Measurements from ENCODE around the gene ABCD1. TPM values are rescaled to one million over a fixed set of nuclear protein-coding genes. Genes with fewer than 3 reads are reported as not detected.

The ABCD1 gene
- total RNA-seq, 1 experiment from 2014 or later, result 86.6 TPM

- peak; percentile 35; the same call in 1 of the 2 replicates for ATAC-seq
- intact Hi-C loops (cut with micrococcal nuclease; ENCODE audit: unreplicated experiment), result no loop called here
- TF ChIP-seq SIN3A (IDR thresholded peaks at IDR 0.05; ENCODE audit: borderline replicate concordance, insufficient read depth, low read depth, low read length), result no peak
- TF ChIP-seq, protein P1, sequence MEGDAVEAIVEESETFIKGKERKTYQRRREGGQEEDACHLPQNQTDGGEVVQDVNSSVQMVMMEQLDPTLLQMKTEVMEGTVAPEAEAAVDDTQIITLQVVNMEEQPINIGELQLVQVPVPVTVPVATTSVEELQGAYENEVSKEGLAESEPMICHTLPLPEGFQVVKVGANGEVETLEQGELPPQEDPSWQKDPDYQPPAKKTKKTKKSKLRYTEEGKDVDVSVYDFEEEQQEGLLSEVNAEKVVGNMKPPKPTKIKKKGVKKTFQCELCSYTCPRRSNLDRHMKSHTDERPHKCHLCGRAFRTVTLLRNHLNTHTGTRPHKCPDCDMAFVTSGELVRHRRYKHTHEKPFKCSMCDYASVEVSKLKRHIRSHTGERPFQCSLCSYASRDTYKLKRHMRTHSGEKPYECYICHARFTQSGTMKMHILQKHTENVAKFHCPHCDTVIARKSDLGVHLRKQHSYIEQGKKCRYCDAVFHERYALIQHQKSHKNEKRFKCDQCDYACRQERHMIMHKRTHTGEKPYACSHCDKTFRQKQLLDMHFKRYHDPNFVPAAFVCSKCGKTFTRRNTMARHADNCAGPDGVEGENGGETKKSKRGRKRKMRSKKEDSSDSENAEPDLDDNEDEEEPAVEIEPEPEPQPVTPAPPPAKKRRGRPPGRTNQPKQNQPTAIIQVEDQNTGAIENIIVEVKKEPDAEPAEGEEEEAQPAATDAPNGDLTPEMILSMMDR (IDR thresholded peaks at IDR 0.05), result no peak
- no peak for TF ChIP-seq POLR2AphosphoS5 (IDR thresholded peaks at IDR 0.05; ENCODE audit: low read depth, low read length)
- TF ChIP-seq, protein P2, sequence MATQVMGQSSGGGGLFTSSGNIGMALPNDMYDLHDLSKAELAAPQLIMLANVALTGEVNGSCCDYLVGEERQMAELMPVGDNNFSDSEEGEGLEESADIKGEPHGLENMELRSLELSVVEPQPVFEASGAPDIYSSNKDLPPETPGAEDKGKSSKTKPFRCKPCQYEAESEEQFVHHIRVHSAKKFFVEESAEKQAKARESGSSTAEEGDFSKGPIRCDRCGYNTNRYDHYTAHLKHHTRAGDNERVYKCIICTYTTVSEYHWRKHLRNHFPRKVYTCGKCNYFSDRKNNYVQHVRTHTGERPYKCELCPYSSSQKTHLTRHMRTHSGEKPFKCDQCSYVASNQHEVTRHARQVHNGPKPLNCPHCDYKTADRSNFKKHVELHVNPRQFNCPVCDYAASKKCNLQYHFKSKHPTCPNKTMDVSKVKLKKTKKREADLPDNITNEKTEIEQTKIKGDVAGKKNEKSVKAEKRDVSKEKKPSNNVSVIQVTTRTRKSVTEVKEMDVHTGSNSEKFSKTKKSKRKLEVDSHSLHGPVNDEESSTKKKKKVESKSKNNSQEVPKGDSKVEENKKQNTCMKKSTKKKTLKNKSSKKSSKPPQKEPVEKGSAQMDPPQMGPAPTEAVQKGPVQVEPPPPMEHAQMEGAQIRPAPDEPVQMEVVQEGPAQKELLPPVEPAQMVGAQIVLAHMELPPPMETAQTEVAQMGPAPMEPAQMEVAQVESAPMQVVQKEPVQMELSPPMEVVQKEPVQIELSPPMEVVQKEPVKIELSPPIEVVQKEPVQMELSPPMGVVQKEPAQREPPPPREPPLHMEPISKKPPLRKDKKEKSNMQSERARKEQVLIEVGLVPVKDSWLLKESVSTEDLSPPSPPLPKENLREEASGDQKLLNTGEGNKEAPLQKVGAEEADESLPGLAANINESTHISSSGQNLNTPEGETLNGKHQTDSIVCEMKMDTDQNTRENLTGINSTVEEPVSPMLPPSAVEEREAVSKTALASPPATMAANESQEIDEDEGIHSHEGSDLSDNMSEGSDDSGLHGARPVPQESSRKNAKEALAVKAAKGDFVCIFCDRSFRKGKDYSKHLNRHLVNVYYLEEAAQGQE (IDR thresholded peaks at IDR 0.05; ENCODE audit: insufficient read depth in 1 of 2, low read depth in 2 of 2, low read length in 1 of 2), result no peak
- no peak for TF ChIP-seq TCF7L2 (IDR thresholded peaks at IDR 0.05; ENCODE audit: low read depth, low read length)
- Histone ChIP-seq H3K4me1 (ENCODE audit: control insufficient read depth, insufficient read depth, low read length) (no peaks in the 10 kb centered on the region), H3K9me3 (ENCODE audit: control insufficient read depth, insufficient read depth, low read depth, low read length) (no peaks in the 10 kb centered on the region), H3K27ac (ENCODE audit: low read length) (no peak overlapping the region), H3K27me3 (ENCODE audit: control insufficient read depth, insufficient read depth, low read length) (no peaks in the 10 kb centered on the region), H3K4me3 (ENCODE audit: low read depth in 2 of 2, low read length in 2 of 2) (no peak overlapping the region), H3K36me3 (ENCODE audit: control insufficient read depth, insufficient read depth, low read length) (no peaks in the 10 kb centered on the region)
- CTCF ChIA-PET, result no interaction called here
- BruUV-seq (replicated peaks), result no TSS peak
- in situ Hi-C loops (cut with HindIII; ENCODE audit: low pct_unique_long_range_greater_than_20kb, low sequenced_read_pairs), result no loop called here
- no peak for DNase-seq (ENCODE audit: low read depth, low spot score)
- POLR2A ChIA-PET, result no interaction called here
Measured at GRCh38 chrX:153739754-153740486, 15.3 kb downstream of the ABCD1 start.

DNA sequence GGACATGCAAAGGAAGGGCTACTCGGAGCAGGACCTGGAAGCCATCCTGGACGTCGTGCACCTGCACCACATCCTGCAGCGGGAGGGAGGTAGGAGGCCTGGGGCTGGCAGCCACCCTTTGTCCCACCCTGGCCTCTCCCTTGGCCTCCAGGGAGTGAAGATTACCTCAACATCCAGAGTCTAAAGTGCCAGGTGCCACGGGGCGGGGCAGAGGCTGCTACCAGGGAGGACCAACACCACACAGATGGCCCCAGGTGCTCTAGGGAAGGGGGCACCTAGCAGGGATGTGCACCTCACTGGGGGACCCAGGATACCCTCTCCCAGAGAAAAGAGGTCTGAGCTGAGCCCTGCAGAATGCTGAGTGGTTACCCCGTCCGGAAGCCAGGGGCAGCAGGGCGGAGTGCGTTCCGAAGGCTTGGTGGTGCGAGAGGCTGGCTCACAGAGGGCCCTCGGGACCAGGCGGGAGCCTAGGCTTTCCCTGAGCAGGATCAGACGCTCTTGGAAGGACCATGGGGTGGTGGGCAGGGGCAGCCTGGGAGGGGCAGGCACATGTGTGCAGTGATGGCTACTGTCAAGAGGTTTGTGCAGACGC, 16.1 kb downstream of the ABCD1 start:
- DNase-seq (ENCODE audit: low read depth, low spot score) (no peak), ATAC-seq (no peak)
- Histone ChIP-seq H3K27me3 (ENCODE audit: control insufficient read depth, insufficient read depth, low read length) (no peaks in the 10 kb centered on the region), H3K36me3 (ENCODE audit: control insufficient read depth, insufficient read depth, low read length) (no peaks in the 10 kb centered on the region), H3K27ac (ENCODE audit: low read length) (no peak overlapping the region), H3K4me1 (ENCODE audit: control insufficient read depth, insufficient read depth, low read length) (no peaks in the 10 kb centered on the region), H3K4me3 (ENCODE audit: low read depth in 2 of 2, low read length in 2 of 2) (no peak overlapping the region), H3K9me3 (ENCODE audit: control insufficient read depth, insufficient read depth, low read depth, low read length) (no peaks in the 10 kb centered on the region)
- POLR2A ChIA-PET, result no interaction called here
- intact Hi-C loops (cut with micrococcal nuclease; ENCODE audit: unreplicated experiment) (no loop called here), in situ Hi-C loops (cut with HindIII; ENCODE audit: low pct_unique_long_range_greater_than_20kb, low sequenced_read_pairs) (no loop called here)
- no TSS peak for BruUV-seq (replicated peaks)
- CTCF ChIA-PET, result no interaction called here
- TF ChIP-seq, protein P2 (IDR thresholded peaks at IDR 0.05; ENCODE audit: insufficient read depth in 1 of 2, low read depth in 2 of 2, low read length in 1 of 2), result no peak
- TF ChIP-seq TCF7L2 (IDR thresholded peaks at IDR 0.05; ENCODE audit: low read depth, low read length) (no peak), POLR2AphosphoS5 (IDR thresholded peaks at IDR 0.05; ENCODE audit: low read depth, low read length) (no peak), SIN3A (IDR thresholded peaks at IDR 0.05; ENCODE audit: borderline replicate concordance, insufficient read depth, low read depth, low read length) (no peak)
- TF ChIP-seq, protein P1 (IDR thresholded peaks at IDR 0.05), result no peak

Measured in Panc1 (cell line).